ENCODE results near the gene OBSCN.
A peak's percentile ranks its signal among the peaks of the same experiment; 100 is the strongest.

- no peak for TF ChIP-seq CTCF (IDR thresholded peaks at IDR 0.05)
- peak in 1 of 3 donors; percentile 1 for TF ChIP-seq POLR2A (IDR thresholded peaks at IDR 0.05)
Observed at GRCh38 chr1:228339059-228339704, 131.3 kb downstream of the OBSCN start.
